ENCODE measurements around the gene ASCC2. TPM values are rescaled to one million over a fixed set of nuclear protein-coding genes. Genes with fewer than 3 reads are reported as not detected.

Gene ASCC2
- total and polyA plus RNA-seq, 4 donors = 34.6 to 43.7 (median 38.7) TPM

- H3K9ac ChIP-seq (ENCODE audit: low read depth in 1 of 2, low read length in 2 of 2) = peak within 1 kb of the TSS; percentile 85 to 88
- H3K9me3 ChIP-seq (ENCODE audit: control insufficient read depth in 4 of 4, low read length in 3 of 4) = no peaks in the 10 kb centered on the region
- under 1% methylated on average over 32 of the region's 32 CpGs for WGBS
- peak within 1 kb of the TSS; percentile 83 to 84 for H3K27ac ChIP-seq (ENCODE audit: low read depth in 1 of 2, low read length in 2 of 2)
- peak; percentile 58 for TF ChIP-seq SP1 (IDR thresholded peaks at IDR 0.05)
- peak in 1 of 2 donors; percentile 58 for TF ChIP-seq GABPA (IDR thresholded peaks at IDR 0.05 in 1 of 2, conservative IDR thresholded peaks at IDR 0.05 in 1 of 2)
- TF ChIP-seq, protein P1, sequence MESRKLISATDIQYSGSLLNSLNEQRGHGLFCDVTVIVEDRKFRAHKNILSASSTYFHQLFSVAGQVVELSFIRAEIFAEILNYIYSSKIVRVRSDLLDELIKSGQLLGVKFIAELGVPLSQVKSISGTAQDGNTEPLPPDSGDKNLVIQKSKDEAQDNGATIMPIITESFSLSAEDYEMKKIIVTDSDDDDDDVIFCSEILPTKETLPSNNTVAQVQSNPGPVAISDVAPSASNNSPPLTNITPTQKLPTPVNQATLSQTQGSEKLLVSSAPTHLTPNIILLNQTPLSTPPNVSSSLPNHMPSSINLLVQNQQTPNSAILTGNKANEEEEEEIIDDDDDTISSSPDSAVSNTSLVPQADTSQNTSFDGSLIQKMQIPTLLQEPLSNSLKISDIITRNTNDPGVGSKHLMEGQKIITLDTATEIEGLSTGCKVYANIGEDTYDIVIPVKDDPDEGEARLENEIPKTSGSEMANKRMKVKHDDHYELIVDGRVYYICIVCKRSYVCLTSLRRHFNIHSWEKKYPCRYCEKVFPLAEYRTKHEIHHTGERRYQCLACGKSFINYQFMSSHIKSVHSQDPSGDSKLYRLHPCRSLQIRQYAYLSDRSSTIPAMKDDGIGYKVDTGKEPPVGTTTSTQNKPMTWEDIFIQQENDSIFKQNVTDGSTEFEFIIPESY (IDR thresholded peaks at IDR 0.05) = peak; percentile 93
- TF ChIP-seq RAD21 (IDR thresholded peaks at IDR 0.05) = peak; percentile 52 to 55
- peak; percentile 30 for TF ChIP-seq NR2F2 (IDR thresholded peaks at IDR 0.05)
- no peak for TF ChIP-seq EGR1 (IDR thresholded peaks at IDR 0.05; ENCODE audit: low read depth in 2 of 2)
- TF ChIP-seq MAX (IDR thresholded peaks at IDR 0.05) = no peak
- no peak for TF ChIP-seq FOXA1 (IDR thresholded peaks at IDR 0.05)
- no peak for TF ChIP-seq YY1 (IDR thresholded peaks at IDR 0.05)
- no peak for TF ChIP-seq CTCF (IDR thresholded peaks at IDR 0.05; ENCODE audit: low read depth, low read length, missing input control)
- TF ChIP-seq FOXA2 (IDR thresholded peaks at IDR 0.05) = no peak
- peak; percentile 32 to 61 for TF ChIP-seq RXRA (IDR thresholded peaks at IDR 0.05)
- peak; percentile 2 for TF ChIP-seq HNF4G (IDR thresholded peaks at IDR 0.05)
- TF ChIP-seq, protein P2, sequence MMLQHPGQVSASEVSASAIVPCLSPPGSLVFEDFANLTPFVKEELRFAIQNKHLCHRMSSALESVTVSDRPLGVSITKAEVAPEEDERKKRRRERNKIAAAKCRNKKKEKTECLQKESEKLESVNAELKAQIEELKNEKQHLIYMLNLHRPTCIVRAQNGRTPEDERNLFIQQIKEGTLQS (IDR thresholded peaks at IDR 0.05) = no peak
- peak; percentile 84 for TF ChIP-seq TAF1 (conservative IDR thresholded peaks at IDR 0.05)
- TF ChIP-seq, protein P3, sequence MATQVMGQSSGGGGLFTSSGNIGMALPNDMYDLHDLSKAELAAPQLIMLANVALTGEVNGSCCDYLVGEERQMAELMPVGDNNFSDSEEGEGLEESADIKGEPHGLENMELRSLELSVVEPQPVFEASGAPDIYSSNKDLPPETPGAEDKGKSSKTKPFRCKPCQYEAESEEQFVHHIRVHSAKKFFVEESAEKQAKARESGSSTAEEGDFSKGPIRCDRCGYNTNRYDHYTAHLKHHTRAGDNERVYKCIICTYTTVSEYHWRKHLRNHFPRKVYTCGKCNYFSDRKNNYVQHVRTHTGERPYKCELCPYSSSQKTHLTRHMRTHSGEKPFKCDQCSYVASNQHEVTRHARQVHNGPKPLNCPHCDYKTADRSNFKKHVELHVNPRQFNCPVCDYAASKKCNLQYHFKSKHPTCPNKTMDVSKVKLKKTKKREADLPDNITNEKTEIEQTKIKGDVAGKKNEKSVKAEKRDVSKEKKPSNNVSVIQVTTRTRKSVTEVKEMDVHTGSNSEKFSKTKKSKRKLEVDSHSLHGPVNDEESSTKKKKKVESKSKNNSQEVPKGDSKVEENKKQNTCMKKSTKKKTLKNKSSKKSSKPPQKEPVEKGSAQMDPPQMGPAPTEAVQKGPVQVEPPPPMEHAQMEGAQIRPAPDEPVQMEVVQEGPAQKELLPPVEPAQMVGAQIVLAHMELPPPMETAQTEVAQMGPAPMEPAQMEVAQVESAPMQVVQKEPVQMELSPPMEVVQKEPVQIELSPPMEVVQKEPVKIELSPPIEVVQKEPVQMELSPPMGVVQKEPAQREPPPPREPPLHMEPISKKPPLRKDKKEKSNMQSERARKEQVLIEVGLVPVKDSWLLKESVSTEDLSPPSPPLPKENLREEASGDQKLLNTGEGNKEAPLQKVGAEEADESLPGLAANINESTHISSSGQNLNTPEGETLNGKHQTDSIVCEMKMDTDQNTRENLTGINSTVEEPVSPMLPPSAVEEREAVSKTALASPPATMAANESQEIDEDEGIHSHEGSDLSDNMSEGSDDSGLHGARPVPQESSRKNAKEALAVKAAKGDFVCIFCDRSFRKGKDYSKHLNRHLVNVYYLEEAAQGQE (IDR thresholded peaks at IDR 0.05) = peak; percentile 82
- no peak for TF ChIP-seq JUND (IDR thresholded peaks at IDR 0.05)
- TF ChIP-seq HNF4A (conservative IDR thresholded peaks at IDR 0.05) = peak; percentile 3 to 10
- H3K36me3 ChIP-seq (ENCODE audit: control insufficient read depth in 4 of 4, insufficient read depth in 3 of 4, low read depth in 1 of 4, low read length in 3 of 4) = peaks cover 0 to 16% (median 11%) of the 10 kb centered on the region in 4 donors
- H3K4me3 ChIP-seq (ENCODE audit: low read depth in 1 of 3, low read length in 3 of 3) = peak within 1 kb of the TSS; percentile 68 to 97 (median 85)
- peak; percentile 91 for DNase-seq (ENCODE audit: low spot score)
- H3K27me3 ChIP-seq (ENCODE audit: control insufficient read depth in 4 of 4, insufficient read depth in 4 of 4, low read length in 3 of 4) = no peaks in the 10 kb centered on the region
- H3K4me1 ChIP-seq (ENCODE audit: control insufficient read depth in 4 of 4, insufficient read depth in 4 of 4, low read length in 3 of 4) = peaks cover 5 to 25% (median 19%) of the 10 kb centered on the region in 4 donors
Observed at GRCh38 chr22:29766632-29767170, 71.4 kb downstream of the ASCC2 start, which contains the start of gene ZMAT5. TSS of gene ZMAT5 (minus strand) at chr22:29767007. CDS start at chr22:29748544, 18,463 bp downstream.
